GM04504 (cell line): ENCODE measurements around the gene ZNF597.
A peak's percentile ranks its signal among the peaks of the same experiment; 100 is the strongest.
"Not testable (repeated sequence)": the region's sequence is repeated elsewhere in the genome, so short reads cannot be mapped to it uniquely, and the experiment has no call there.

Experiments used
- DNase-seq: peaks from one replicate; pipeline ENCODE4 v3.0.0-alpha.2; 2012; ENCODE audit warnings: low read depth

The ZNF597 gene

GRCh38 chr16:3475604-3476375 is 32.5 kb upstream of the ZNF597 start:
- DNase-seq, result no peak

- not testable (repeated sequence) for DNase-seq
Measured at GRCh38 chr16:3474870-3475269, 31.6 kb upstream of the ZNF597 start.

GRCh38 chr16:3474136-3474779 is 31.0 kb upstream of the ZNF597 start:
- no peak for DNase-seq

- DNase-seq, result not testable (repeated sequence)
Measured at GRCh38 chr16:3473596-3473943, 30.3 kb upstream of the ZNF597 start.

- DNase-seq, result no peak
Measured at GRCh38 chr16:3472878-3473595, 29.7 kb upstream of the ZNF597 start.

GRCh38 chr16:3471518-3472176 is 28.3 kb upstream of the ZNF597 start:
- DNase-seq, result no peak

- DNase-seq, result no peak
Measured at GRCh38 chr16:3470723-3471122, 27.4 kb upstream of the ZNF597 start.

- DNase-seq, result no peak
Measured at GRCh38 chr16:3469736-3470135, 26.4 kb upstream of the ZNF597 start.

GRCh38 chr16:3468501-3468900 is 25.2 kb upstream of the ZNF597 start:
- no peak for DNase-seq

GRCh38 chr16:3467921-3468320 is 24.6 kb upstream of the ZNF597 start:
- no peak for DNase-seq

- no peak for DNase-seq
Measured at GRCh38 chr16:3467182-3467581, 23.9 kb upstream of the ZNF597 start.

GRCh38 chr16:3465911-3466584 is 22.7 kb upstream of the ZNF597 start:
- no peak for DNase-seq

- DNase-seq, result no peak
Measured at GRCh38 chr16:3465301-3465700, 22.0 kb upstream of the ZNF597 start.

GRCh38 chr16:3461151-3461550 is 17.8 kb upstream of the ZNF597 start:
- no peak for DNase-seq

- DNase-seq, result no peak
Measured at GRCh38 chr16:3460585-3460984, 17.3 kb upstream of the ZNF597 start.

GRCh38 chr16:3460121-3460520 is 16.8 kb upstream of the ZNF597 start:
- no peak for DNase-seq

GRCh38 chr16:3459401-3460090 is 16.2 kb upstream of the ZNF597 start:
- no peak for DNase-seq

- DNase-seq, result no peak
Measured at GRCh38 chr16:3458852-3459361, 15.6 kb upstream of the ZNF597 start.

- DNase-seq, result no peak
Measured at GRCh38 chr16:3458278-3458851, 15.1 kb upstream of the ZNF597 start.

GRCh38 chr16:3457434-3458252 is 14.3 kb upstream of the ZNF597 start:
- DNase-seq, result peak; percentile 75
